Mesenchymal stem cell (in vitro differentiated cells and primary cell): Measurements from ENCODE around the gene SPG11.

ENCODE experiments used
- DNase-seq: peaks from one replicate; pipeline ENCODE4 v3.0.0-alpha.2; 2013
- H2AFZ ChIP-seq: one replicate; pipeline ENCODE4 v1.6.1; 2013; ENCODE audit warnings: low read depth, mild to moderate bottlenecking, control low read depth, inconsistent platforms, low read length, moderate library complexity
- H2AK5ac ChIP-seq: 2 replicates; pipeline ENCODE4 v1.6.1; 2013; ENCODE audit warnings: low read length, moderate library complexity, mild to moderate bottlenecking, inconsistent platforms; ENCODE audit not compliant: severe bottlenecking
- H2BK120ac ChIP-seq: one replicate; pipeline ENCODE4 v1.6.1; 2013; ENCODE audit warnings: low read depth, mild to moderate bottlenecking, inconsistent platforms, low read length, moderate library complexity
- H2BK12ac ChIP-seq, 2 experiments: one replicate each; pipeline ENCODE4 v1.6.1; 2013; ENCODE audit warnings: inconsistent platforms in 2 of 2, low read length in 2 of 2, mild to moderate bottlenecking in 2 of 2, moderate library complexity in 2 of 2, control low read depth in 1 of 2
- H2BK15ac ChIP-seq: one replicate; pipeline ENCODE4 v1.6.1; 2013; ENCODE audit warnings: mild to moderate bottlenecking, low read depth, inconsistent platforms; ENCODE audit not compliant: poor library complexity, severe bottlenecking
- H2BK5ac ChIP-seq: 2 replicates; pipeline ENCODE4 v1.6.1; 2013; ENCODE audit warnings: low read depth, mild to moderate bottlenecking, low read length, control low read depth, inconsistent platforms; ENCODE audit not compliant: poor library complexity, severe bottlenecking
- H3K14ac ChIP-seq, 2 experiments: one replicate each; pipeline ENCODE4 v1.6.1; 2013; ENCODE audit warnings: inconsistent platforms in 2 of 2, low read length in 2 of 2, control low read depth in 1 of 2, mild to moderate bottlenecking in 1 of 2, moderate library complexity in 1 of 2
- H3K18ac ChIP-seq, 2 experiments: one replicate each; pipeline ENCODE4 v1.6.1; 2013; ENCODE audit warnings: inconsistent platforms in 2 of 2, low read length in 2 of 2, control low read depth in 1 of 2, low read depth in 1 of 2, mild to moderate bottlenecking in 1 of 2
- H3K23ac ChIP-seq, 2 experiments: one replicate each; pipeline ENCODE4 v1.6.1; 2013; ENCODE audit warnings: inconsistent platforms in 2 of 2, low read length in 2 of 2, mild to moderate bottlenecking in 2 of 2, moderate library complexity in 2 of 2, control low read depth in 1 of 2
- H3K27ac ChIP-seq: 2 replicates; pipeline ENCODE4 v1.5.1; 2013; ENCODE audit warnings: mild to moderate bottlenecking, moderate library complexity, low read length, control low read depth, inconsistent platforms; ENCODE audit not compliant: poor library complexity, severe bottlenecking
- H3K27me3 ChIP-seq, 2 experiments: 2 replicates each; pipeline versions ENCODE4 v1.6.1 to v1.7.0; 2013; ENCODE audit warnings: low read length in 2 of 2, mild to moderate bottlenecking in 2 of 2, moderate library complexity in 2 of 2, control low read depth in 1 of 2, inconsistent platforms in 1 of 2; ENCODE audit not compliant: control insufficient read depth in 1 of 2, insufficient read depth in 1 of 2
- H3K36me3 ChIP-seq, 2 experiments: 2 replicates each; pipeline versions ENCODE4 v1.6.1 to v1.7.0; 2013; ENCODE audit warnings: low read length in 2 of 2, control low read depth in 1 of 2, inconsistent platforms in 1 of 2, low read depth in 1 of 2, mild to moderate bottlenecking in 1 of 2; ENCODE audit not compliant: insufficient read depth in 2 of 2, control insufficient read depth in 1 of 2
- H3K4ac ChIP-seq, 2 experiments: one replicate each; pipeline ENCODE4 v1.6.1; 2013; ENCODE audit warnings: inconsistent platforms in 2 of 2, low read length in 2 of 2, mild to moderate bottlenecking in 2 of 2, moderate library complexity in 2 of 2, control low read depth in 1 of 2, low read depth in 1 of 2
- H3K4me1 ChIP-seq: 2 replicates; pipeline ENCODE4 v1.6.1; 2013; ENCODE audit warnings: low read depth, low read length, control low read depth; ENCODE audit not compliant: control insufficient read depth, insufficient read depth
- H3K4me2 ChIP-seq: 2 replicates; pipeline ENCODE4 v1.6.1; 2013; ENCODE audit warnings: low read length, mild to moderate bottlenecking, inconsistent platforms; ENCODE audit not compliant: poor library complexity, severe bottlenecking
- H3K4me3 ChIP-seq, 2 experiments: 2 replicates each; pipeline versions ENCODE4 v1.5.1 to v1.7.0; 2013; ENCODE audit warnings: low read length in 2 of 2, mild to moderate bottlenecking in 2 of 2, control low read depth in 1 of 2, low read depth in 1 of 2; ENCODE audit not compliant: insufficient read depth in 1 of 2
- H3K79me1 ChIP-seq: replicated peaks from 2 replicates; pipeline ENCODE4 v1.6.1; 2013; ENCODE audit warnings: mild to moderate bottlenecking, control low read depth, low read length, inconsistent platforms; ENCODE audit not compliant: poor library complexity, severe bottlenecking
- H3K9ac ChIP-seq: 2 replicates; pipeline ENCODE4 v1.7.0; 2013; ENCODE audit warnings: mild to moderate bottlenecking, low read length, moderate library complexity
- H3K9me3 ChIP-seq: 2 replicates; pipeline ENCODE4 v1.7.0; 2013; ENCODE audit warnings: mild to moderate bottlenecking, low read length; ENCODE audit not compliant: control insufficient read depth
- H4K8ac ChIP-seq: one replicate; pipeline ENCODE4 v1.6.1; 2013; ENCODE audit warnings: inconsistent platforms, mild to moderate bottlenecking, low read length, moderate library complexity
- H4K91ac ChIP-seq: one replicate; pipeline ENCODE4 v1.6.1; 2013; ENCODE audit warnings: mild to moderate bottlenecking, low read length, inconsistent platforms
- WGBS: methylation state at CpG from one replicate; pipeline ENCODE4 v1.1.7; 2013; ENCODE audit warnings: mixed read lengths; 5-methylcytosine and 5-hydroxymethylcytosine counted together

The SPG11 gene

DNA sequence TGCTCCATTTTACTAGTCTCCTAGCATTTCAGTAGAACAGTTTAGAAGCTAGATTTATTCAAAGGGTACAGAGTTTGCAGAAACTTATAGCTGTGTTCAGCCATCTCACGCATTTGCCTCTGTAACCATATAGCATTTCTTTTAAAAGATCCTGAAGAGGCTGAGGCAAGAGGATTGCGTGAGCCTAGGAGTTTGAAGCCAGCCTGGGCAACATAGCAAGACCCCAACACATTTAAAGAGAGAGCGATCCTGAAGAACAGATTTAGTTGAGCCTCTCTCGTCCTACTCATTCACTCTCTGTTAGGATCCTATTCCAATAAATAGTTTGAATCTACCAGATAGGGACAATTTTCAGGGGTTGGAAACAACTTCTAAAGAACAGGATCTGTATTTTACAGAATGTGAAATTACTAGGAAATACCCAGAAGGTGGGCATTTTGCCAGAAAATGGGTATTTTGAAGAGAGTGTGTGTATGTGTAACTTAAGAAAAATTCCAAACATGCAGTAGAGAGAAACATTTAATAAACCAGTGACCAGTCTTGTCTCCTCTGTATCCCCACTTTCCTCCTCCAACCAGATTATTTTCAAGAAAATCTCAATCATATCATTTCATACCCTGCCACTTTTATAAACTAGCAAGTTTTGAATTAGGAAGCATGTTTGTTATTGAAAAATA is 122.0 kb downstream of the SPG11 start:
- Histone ChIP-seq H2AK5ac (peak overlapping the region; percentile 76), H4K91ac (no peak overlapping the region), H3K23ac (no peak overlapping the region), H3K9me3 (no peaks in the 10 kb centered on the region), H2BK5ac (no peak overlapping the region), H3K36me3 (peaks cover 8 to 35% of the 10 kb centered on the region in 2 experiments), H3K79me1 (no peaks in the 10 kb centered on the region), H3K27ac (peak overlapping the region; percentile 81), H3K27me3 (no peaks in the 10 kb centered on the region), H3K9ac (peak overlapping the region; percentile 49), H3K14ac (no peak overlapping the region), H3K4me2 (peak overlapping the region; percentile 21), H4K8ac (no peak overlapping the region), H3K4ac (no peak overlapping the region), H3K4me1 (peaks cover 4% of the 10 kb centered on the region), H3K18ac (no peak overlapping the region), H2BK15ac (no peak overlapping the region), H2BK120ac (no peak overlapping the region), H2BK12ac (no peak overlapping the region), H3K4me3 (no peak overlapping the region), H2AFZ (no peak overlapping the region)
- 97% methylated on average over 3 of the region's 4 CpGs for WGBS
- DNase-seq = peak; percentile 78

DNA sequence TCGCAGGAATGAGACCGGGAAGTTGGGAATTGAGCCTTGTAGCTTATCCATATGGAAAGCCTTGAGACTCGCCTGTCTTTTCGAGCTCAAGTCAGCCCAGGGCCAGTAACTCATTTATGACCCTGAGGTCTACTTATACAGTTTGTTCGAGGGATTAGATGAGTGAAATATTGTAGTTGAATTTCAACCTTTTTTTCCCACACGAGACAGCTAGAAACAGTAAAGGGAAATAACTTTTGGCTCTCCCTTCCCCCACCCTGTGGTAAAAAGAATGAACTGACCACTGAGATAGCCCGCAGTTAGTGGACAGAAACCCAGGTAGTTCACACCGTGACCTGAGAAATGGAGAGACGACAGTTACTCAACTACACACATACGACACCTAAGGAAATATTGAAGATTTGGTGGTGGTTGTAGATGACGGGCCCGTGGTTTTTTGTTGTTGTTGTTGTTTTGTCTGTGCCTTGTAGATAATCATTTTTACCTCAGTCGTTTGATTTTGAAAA is 125.7 kb downstream of the SPG11 start:
- Histone ChIP-seq H3K27ac (peak overlapping the region; percentile 69), H2AFZ (peak overlapping the region; percentile 54), H3K4me2 (peak overlapping the region; percentile 74), H3K4me3 (peak overlapping the region; percentile 88 to 93), H3K9me3 (no peaks in the 10 kb centered on the region), H3K23ac (peak overlapping the region in 1 of 2 experiments; percentile 94), H2BK12ac (no peak overlapping the region), H2AK5ac (no peak overlapping the region), H3K36me3 (peaks cover 8 to 40% of the 10 kb centered on the region in 2 experiments), H3K9ac (peak overlapping the region; percentile 94), H2BK5ac (peak overlapping the region; percentile 84), H3K18ac (peak overlapping the region; percentile 69 to 93), H3K27me3 (no peaks in the 10 kb centered on the region), H2BK120ac (no peak overlapping the region), H3K14ac (peak overlapping the region in 1 of 2 experiments; percentile 97), H2BK15ac (no peak overlapping the region), H4K8ac (no peak overlapping the region), H3K79me1 (peaks cover 5% of the 10 kb centered on the region), H3K4ac (peak overlapping the region; percentile 20 to 91), H4K91ac (no peak overlapping the region), H3K4me1 (peaks cover 11% of the 10 kb centered on the region)
- 0% methylated on average over 5 of the region's 13 CpGs for WGBS
- peak; percentile 79 for DNase-seq

DNA sequence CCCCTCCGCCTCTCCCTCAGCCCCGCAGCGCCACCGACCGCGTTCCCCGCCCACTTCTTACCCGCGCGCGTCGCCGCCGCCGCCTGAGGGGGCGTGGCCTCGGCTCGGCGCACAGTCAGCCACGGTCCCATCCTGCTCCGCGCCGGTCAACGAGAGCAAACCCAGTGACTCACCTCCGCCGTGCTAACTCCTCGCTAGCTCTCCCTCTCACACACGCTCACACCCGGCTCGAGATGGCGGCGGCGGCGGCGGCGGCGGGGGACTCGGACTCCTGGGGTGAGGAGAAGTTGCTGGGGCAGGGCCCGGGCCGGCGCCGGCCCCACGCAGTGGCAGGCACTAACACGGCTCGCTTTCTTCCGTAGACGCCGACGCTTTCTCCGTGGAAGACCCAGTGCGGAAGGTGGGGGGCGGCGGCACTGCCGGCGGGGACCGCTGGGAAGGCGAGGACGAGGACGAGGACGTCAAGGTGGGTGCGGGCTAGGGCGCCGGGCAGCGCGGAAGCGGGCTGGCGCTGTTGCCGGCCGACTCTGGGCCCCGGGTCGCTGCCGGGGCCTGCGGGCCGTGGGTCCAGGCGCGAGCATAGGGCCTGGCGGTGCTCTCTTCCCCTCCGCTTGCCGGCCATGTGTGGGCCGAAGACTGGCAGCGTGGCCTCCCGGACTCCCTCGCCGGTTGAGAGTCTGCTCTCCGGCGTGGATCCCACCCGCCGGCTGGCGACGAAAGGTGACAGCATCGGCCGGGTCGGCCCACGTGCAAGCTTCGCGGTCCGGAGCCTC is 126.3 kb downstream of the SPG11 start, which contains the start of gene EIF3J:
Gene EIF3J, plus strand, starts transcription at position 186 of the 773 bp plus-strand sequence. Its CDS starts 48 bp downstream, at position 234.
- peak within 1 kb of the TSS; percentile 20 to 91 for H3K4ac ChIP-seq
- peak within 1 kb of the TSS; percentile 92 to 93 for H3K18ac ChIP-seq
- H3K23ac ChIP-seq = peak within 1 kb of the TSS in 1 of 2 experiments; percentile 94
- H3K4me2 ChIP-seq = peak within 1 kb of the TSS; percentile 78
- peak within 1 kb of the TSS; percentile 97 for H3K27ac ChIP-seq
- H3K79me1 ChIP-seq = peaks cover 8% of the 10 kb centered on the region
- WGBS = 2% methylated on average over 47 of the region's 97 CpGs
- H2AFZ ChIP-seq = peak within 1 kb of the TSS; percentile 54
- DNase-seq = peak; percentile 97
- no peaks in the 10 kb centered on the region for H3K27me3 ChIP-seq
- peaks cover 12 to 40% of the 10 kb centered on the region in 2 experiments for H3K36me3 ChIP-seq
- H4K8ac ChIP-seq = peak within 1 kb of the TSS; percentile 78
- H4K91ac ChIP-seq = peak within 1 kb of the TSS; percentile 53
- H2BK5ac ChIP-seq = peak within 1 kb of the TSS; percentile 84
- H2BK15ac ChIP-seq = peak within 1 kb of the TSS; percentile 92
- H3K9ac ChIP-seq = peak within 1 kb of the TSS; percentile 98
- no peaks in the 10 kb centered on the region for H3K9me3 ChIP-seq
- peak within 1 kb of the TSS; percentile 88 to 93 for H3K4me3 ChIP-seq
- peak within 1 kb of the TSS; percentile 31 for H2AK5ac ChIP-seq
- H2BK12ac ChIP-seq = peak within 1 kb of the TSS in 1 of 2 experiments; percentile 21
- peaks cover 11% of the 10 kb centered on the region for H3K4me1 ChIP-seq
- H3K14ac ChIP-seq = peak within 1 kb of the TSS in 1 of 2 experiments; percentile 97
- peak within 1 kb of the TSS; percentile 71 for H2BK120ac ChIP-seq
